GM12878 (cell line): ENCODE measurements around the gene BCO1. TPM values are rescaled to one million over a fixed set of nuclear protein-coding genes. Genes with fewer than 3 reads are reported as not detected.
A peak's percentile ranks its signal among the peaks of the same experiment; 100 is the strongest.

Experiments
- ATAC-seq: fragments of 200-7000 bp; cut with Tn5 transposase; 3 replicates; pipeline ENCODE4 v1.9.1; 2020; ENCODE audit warnings: mild to moderate bottlenecking, moderate library complexity
- BruUV-seq: library from RNA; stranded (reverse); fragments of 400-500 nt; replicated peaks from 2 replicates; lab custom pipeline; 2021; lab: Mats Ljungman, UMichigan
- CTCF ChIA-PET: fragments of 300-600 bp; sonication (Branson Sonifier 250); formaldehyde crosslinking; extraction: SDS; loops from one replicate; lab custom pipeline; 2021; ENCODE audit warnings: inconsistent platforms; lab: Yijun Ruan, JAX
- POLR2A ChIA-PET: fragments of 350-600 bp; formaldehyde crosslinking; extraction: SDS; loops from one replicate; lab custom pipeline; 2021; ENCODE audit warnings: inconsistent platforms; lab: Charles Lee
- RAD21 ChIA-PET: fragments of 300-600 bp; sonication (Branson Sonifier 250); formaldehyde crosslinking; loops from one replicate; lab custom pipeline; 2023; ENCODE audit warnings: antibody characterized with exemption; ENCODE audit not compliant: unreplicated experiment; lab: Charles Lee
- SMC1A ChIA-PET: fragments of 300-600 bp; sonication (Branson Sonifier 250); formaldehyde crosslinking; loops from one replicate; lab custom pipeline; 2023; ENCODE audit not compliant: unreplicated experiment, uncharacterized antibody; lab: Charles Lee
- DNase-seq: peaks from one replicate; pipeline ENCODE4 v3.0.0-alpha.2; 2011; ENCODE audit warnings: low read depth, low spot score
- FAIRE-seq: peaks from 3 replicates; lab custom pipeline; 2011; peaks lifted over from hg19 to GRCh38; lab: Jason Lieb, UNC
- H2AFZ ChIP-seq: 2 replicates; pipeline ENCODE4 v1.6.0; 2011; ENCODE audit warnings: low read depth, low read length, control low read depth; ENCODE audit not compliant: control insufficient read depth
- H3K27ac ChIP-seq: 2 replicates; pipeline ENCODE4 v1.5.1; 2011; ENCODE audit warnings: control low read depth; ENCODE audit not compliant: control insufficient read depth, insufficient read depth
- H3K27me3 ChIP-seq, 2 experiments: replicated peaks in 1 of 2; 2 replicates each; pipeline versions ENCODE4 v1.6.0 to v1.6.1; 2011; ENCODE audit warnings: low read length in 1 of 2; ENCODE audit not compliant: control insufficient read depth in 2 of 2, insufficient read depth in 2 of 2
- H3K36me3 ChIP-seq, 2 experiments: 2 replicates each; pipeline ENCODE4 v1.5.1; 2011; ENCODE audit warnings: low read length in 1 of 2; ENCODE audit not compliant: control insufficient read depth in 2 of 2, insufficient read depth in 2 of 2
- H3K4me1 ChIP-seq: 2 replicates; pipeline ENCODE4 v1.6.1; 2011; ENCODE audit warnings: mild to moderate bottlenecking, low read length, moderate library complexity, mixed read lengths; ENCODE audit not compliant: control insufficient read depth, insufficient read depth
- H3K4me2 ChIP-seq: 2 replicates; pipeline ENCODE4 v1.6.0; 2011; ENCODE audit warnings: control low read depth; ENCODE audit not compliant: control insufficient read depth, insufficient read depth
- H3K4me3 ChIP-seq: fragments of 200-600 bp; sonication (generic); 2 replicates; pipeline ENCODE4 v1.5.1; 2016
- H3K79me2 ChIP-seq: 2 replicates; pipeline ENCODE4 v1.6.0; 2011; ENCODE audit warnings: low read length; ENCODE audit not compliant: control insufficient read depth, insufficient read depth
- H3K9ac ChIP-seq: 2 replicates; pipeline ENCODE4 v1.8.0; 2011; ENCODE audit warnings: low read length, control low read depth, mixed read lengths; ENCODE audit not compliant: control insufficient read depth, insufficient read depth
- H3K9me3 ChIP-seq: replicated peaks from 3 replicates; pipeline ENCODE4 v1.5.1; 2011; ENCODE audit warnings: mild to moderate bottlenecking, low read length; ENCODE audit not compliant: control insufficient read depth, insufficient read depth
- H4K20me1 ChIP-seq: 2 replicates; pipeline ENCODE4 v1.6.0; 2011; ENCODE audit not compliant: control insufficient read depth, insufficient read depth
- BRCA1 ChIP-seq: IDR thresholded peaks from 2 replicates; pipeline ENCODE4 v1.6.1; 2011; ENCODE audit warnings: low read depth, low read length, improper control_type of control experiment
- DPF2 ChIP-seq: fragments of 450-650 bp; IDR thresholded peaks from 2 replicates; pipeline ENCODE4 v1.6.1; 2017; ENCODE audit warnings: mild to moderate bottlenecking
- HDAC6 ChIP-seq: fragments of 200-600 bp; sonication (generic); IDR thresholded peaks from one replicate; pipeline ENCODE4 v1.8.0; 2017; ENCODE audit warnings: antibody characterized with exemption; ENCODE audit not compliant: unreplicated experiment
- HSF1 ChIP-seq: fragments of 150-350 bp; IDR thresholded peaks from 2 replicates; pipeline ENCODE4 v1.6.1; 2014; ENCODE audit warnings: mild to moderate bottlenecking, low read depth, low read length
- LARP7 ChIP-seq: fragments of 450-650 bp; IDR thresholded peaks from 2 replicates; pipeline ENCODE4 v1.6.1; 2017; ENCODE audit warnings: mild to moderate bottlenecking
- PKNOX1 ChIP-seq: fragments of 450-650 bp; IDR thresholded peaks from 2 replicates; pipeline ENCODE4 v1.6.1; 2016; ENCODE audit warnings: mild to moderate bottlenecking
- POLR2AphosphoS2 ChIP-seq: IDR thresholded peaks from 2 replicates; pipeline ENCODE4 v1.6.1; 2011; ENCODE audit warnings: low read depth, mild to moderate bottlenecking, low read length, improper control_type of control experiment, moderate library complexity
- RAD51 ChIP-seq: fragments of 450-650 bp; IDR thresholded peaks from 2 replicates; pipeline ENCODE4 v1.6.1; 2016; ENCODE audit warnings: moderate library complexity, mild to moderate bottlenecking, inconsistent platforms
- REST ChIP-seq: IDR thresholded peaks from 2 replicates; pipeline ENCODE4 v1.6.1; 2012; ENCODE audit warnings: mild to moderate bottlenecking, low read depth, low read length
- SPI1 ChIP-seq: IDR thresholded peaks from 2 replicates; pipeline ENCODE4 v1.6.1; 2011; ENCODE audit warnings: low read depth, mild to moderate bottlenecking, low read length, moderate library complexity, borderline replicate concordance; ENCODE audit not compliant: insufficient read depth
- ZBTB40 ChIP-seq: fragments of 450-650 bp; IDR thresholded peaks from 2 replicates; pipeline ENCODE4 v1.6.1; 2016; ENCODE audit warnings: mild to moderate bottlenecking, moderate library complexity, borderline replicate concordance
- WGBS: methylation state at CpG from one replicate; pipeline ENCODE4 v1.1.6; 2016; ENCODE audit warnings: low lambda C conversion rate; ENCODE audit not compliant: insufficient replicate concordance, insufficient coverage; ENCODE audit errors: missing lambda C conversion rate; 5-methylcytosine and 5-hydroxymethylcytosine counted together
- in situ Hi-C: fragments of 300-500 bp; cut with MboI; formaldehyde crosslinking; loops from 9 replicates; pipeline ENCODE4 v1.14.3; 2018; ENCODE audit warnings: mixed read lengths
- intact Hi-C: fragments of 100-400 bp; cut with micrococcal nuclease; formaldehyde crosslinking; loops from one replicate; pipeline ENCODE4 v1.14.2; 2022; ENCODE audit not compliant: unreplicated experiment
- polyA plus RNA-seq, 11 experiments: library from polyadenylated mRNA; depleted of rRNA in 4 of 11; unstranded in 6 of 11; stranded (reverse) in 5 of 11; fragments of >200 nt; fragmentation: Nextera tagmentation in 4 of 11; fragmentation: Illumina TruSeq in 1 of 11; extraction: Ambion mirVana in 4 of 11; extraction: Trizol in 1 of 11; gene quantifications; 1 replicate in 1 of 11; 2 replicates in 10 of 11; pipeline versions ENCODE4 v1.2.1 to v1.2.3, GENCODE V29; 2011 to 2016; ENCODE audit warnings: inconsistent platforms in 2 of 11, missing spikeins in 2 of 11, low read depth in 1 of 11
- total RNA-seq, 4 experiments: library from RNA; depleted of rRNA in 3 of 4; stranded (reverse); fragments of >200 nt in 3 of 4; fragmentation: Illumina TruSeq in 1 of 4; extraction: Trizol in 1 of 4; gene quantifications; 2 replicates each; pipeline versions ENCODE4 v1.2.1 to v1.2.3, GENCODE V29; 2013 to 2021

Gene BCO1
- total and polyA plus RNA-seq, 10 of the 15 experiments (the other 5 are each of a cell fraction or from before 2014, with no cell fraction given), result 0.09 to 0.21 (median 0.14) TPM; not detected in 7

- in situ Hi-C loops (no loop called here), intact Hi-C loops (loop anchor here (10.0 kb wide), 1 partner anchor 310 kb away; the partner anchor contains the start of genes CENPN and CMC2)
- Histone ChIP-seq H3K4me3 (peak within 1 kb of the TSS; percentile 96), H4K20me1 (no peaks in the 10 kb centered on the region), H3K27me3 (no peaks in the 10 kb centered on the region), H3K79me2 (peaks cover 15% of the 10 kb centered on the region), H3K4me1 (peaks cover 7% of the 10 kb centered on the region), H3K36me3 (no peaks in the 10 kb centered on the region), H2AFZ (peak within 1 kb of the TSS; percentile 98), H3K4me2 (peak within 1 kb of the TSS; percentile 93), H3K9ac (peak within 1 kb of the TSS; percentile 89), H3K27ac (peak within 1 kb of the TSS; percentile 84), H3K9me3 (no peaks in the 10 kb centered on the region)
- FAIRE-seq, result peak; percentile 61
- ChIA-PET SMC1A (interaction anchor here (0.7 to 0.9 kb wide), 2 partner anchors 13 to 311 kb away, joined by 3 read pairs; no protein-coding TSS in a partner anchor), RAD21 (interaction anchor here (1.1 to 1.4 kb wide), 2 partner anchors 470 to 560 kb away, joined by 3 to 4 read pairs; no protein-coding TSS in a partner anchor), POLR2A (interaction anchor here (0.8 to 1.4 kb wide), 2 partner anchors 10 to 238 kb away, joined by 3 to 5 read pairs; partner anchors contain the start of gene C16orf46), CTCF (interaction anchor here (1.2 to 1.7 kb wide), 3 partner anchors 17 to 279 kb away, joined by 3 to 6 read pairs (median 4); partner anchors contain the start of gene ATMIN)
- BruUV-seq, result no TSS peak
- ATAC-seq, result peak; percentile 98
- DNase-seq, result peak; percentile 82
- under 1% methylated on average over 51 of the region's 75 CpGs for WGBS
- peak; percentile 72 for TF ChIP-seq DPF2
- peak; percentile 60; the same call in 1 of the 2 replicates for TF ChIP-seq ZBTB40
- no peak for TF ChIP-seq HSF1
- no peak for TF ChIP-seq HDAC6
- peak; percentile 33; the same call in 1 of the 2 replicates for TF ChIP-seq PKNOX1
- TF ChIP-seq RAD51, result peak; percentile 75
- no peak for TF ChIP-seq SPI1
- 0 out of 2 replicates have a peak, but pooled peaks have one; percentile 35 for TF ChIP-seq POLR2AphosphoS2
- peak; percentile 79; the same call in 1 of the 2 replicates for TF ChIP-seq LARP7
- no peak for TF ChIP-seq REST
- no peak for TF ChIP-seq BRCA1
These were observed 76.2 kb downstream of the BCO1 start, which contains the start of gene GAN for GRCh38 chr16:81314603-81315270. TSS of gene GAN (plus strand) at chr16:81314962. CDS start at chr16:81315114, 152 bp downstream.
